ENCODE data around the gene MCUB. TPM values are rescaled to one million over a fixed set of nuclear protein-coding genes. Genes with fewer than 3 reads are reported as not detected.
"Not testable (repeated sequence)": the region's sequence is repeated elsewhere in the genome, so short reads cannot be mapped to it uniquely, and the experiment has no call there.

Gene MCUB
- total and polyA plus RNA-seq, 2 donors (not counting 3 experiments of a cell fraction or from before 2014, with no cell fraction given) = 32.5 to 53.8 TPM

- BruUV-seq (replicated peaks) = no TSS peak
- Histone ChIP-seq H4K20me1 (replicated peaks; ENCODE audit: control insufficient read depth, extremely low read depth, insufficient read depth, low read length) (no peaks in the 10 kb centered on the region), H3K79me2 (ENCODE audit: control insufficient read depth, insufficient read depth, low read length) (no peaks in the 10 kb centered on the region), H3K27ac (ENCODE audit: insufficient read depth, low read depth, low read length) (no peak overlapping the region), H3K9ac (replicated peaks; ENCODE audit: extremely low read depth, insufficient read depth, low read length) (no peak overlapping the region), H2AFZ (ENCODE audit: low read depth, low read length) (no peak overlapping the region), H3K4me2 (ENCODE audit: insufficient read depth, low read length) (no peak overlapping the region), H3K4me3 (replicated peaks in 1 of 3; ENCODE audit: insufficient read depth in 1 of 3, low read depth in 1 of 3, low read length in 3 of 3) (no peak overlapping the region), H3K27me3 (ENCODE audit: control insufficient read depth in 2 of 2, insufficient read depth in 2 of 2, low read length in 2 of 2) (no peaks in the 10 kb centered on the region), H3K9me1 (replicated peaks; ENCODE audit: control insufficient read depth, extremely low read depth, insufficient read depth, low read length) (no peaks in the 10 kb centered on the region), H3K4me1 (ENCODE audit: control insufficient read depth, extremely low read depth, insufficient read depth, low read length) (no peaks in the 10 kb centered on the region), H3K9me3 (replicated peaks; ENCODE audit: control insufficient read depth, insufficient read depth, low read length) (no peaks in the 10 kb centered on the region), H3K36me3 (ENCODE audit: control insufficient read depth in 2 of 2, extremely low read depth in 1 of 2, insufficient read depth in 2 of 2, low read length in 2 of 2) (no peaks in the 10 kb centered on the region)
- FAIRE-seq = no peak
- POLR2A ChIA-PET = no interaction called here
- dilution Hi-C loops (cut with MboI; ENCODE audit: extremely low pct_ligation_motif_present, low sequenced_read_pairs) (no loop called here), intact Hi-C loops (cut with micrococcal nuclease) (no loop called here)
- TF ChIP-seq POLR2A (IDR thresholded peaks at IDR 0.05; ENCODE audit: low read depth, low read length) (no peak), MAX (IDR thresholded peaks at IDR 0.05; ENCODE audit: insufficient read depth, insufficient read length) (no peak)
- DNase-seq (ENCODE audit: low read depth, low spot score) = no peak
- CTCF ChIA-PET = interaction anchor here (0.7 to 1.7 kb wide), 2 partner anchors 62 to 176 kb away, joined by 3 to 4 read pairs; no protein-coding TSS in a partner anchor
Measured at GRCh38 chr4:109590905-109591304, 30.9 kb downstream of the MCUB start.

- DNase-seq (ENCODE audit: low read depth, low spot score) = no peak
- H3K4me1 ChIP-seq (ENCODE audit: control insufficient read depth, extremely low read depth, insufficient read depth, low read length) = no peaks in the 10 kb centered on the region
- H2AFZ ChIP-seq (ENCODE audit: low read depth, low read length) = no peak overlapping the region
- no peaks in the 10 kb centered on the region for H3K9me1 ChIP-seq (replicated peaks; ENCODE audit: control insufficient read depth, extremely low read depth, insufficient read depth, low read length)
- no peak overlapping the region for H3K4me3 ChIP-seq (replicated peaks in 1 of 3; ENCODE audit: insufficient read depth in 1 of 3, low read depth in 1 of 3, low read length in 3 of 3)
- H3K27me3 ChIP-seq (ENCODE audit: control insufficient read depth in 2 of 2, insufficient read depth in 2 of 2, low read length in 2 of 2) = no peaks in the 10 kb centered on the region
- BruUV-seq (replicated peaks) = no TSS peak
- no peak overlapping the region for H3K27ac ChIP-seq (ENCODE audit: insufficient read depth, low read depth, low read length)
- H3K36me3 ChIP-seq (ENCODE audit: control insufficient read depth in 2 of 2, extremely low read depth in 1 of 2, insufficient read depth in 2 of 2, low read length in 2 of 2) = no peaks in the 10 kb centered on the region
- ChIA-PET CTCF (no interaction called here), POLR2A (no interaction called here)
- intact Hi-C loops (cut with micrococcal nuclease) (no loop called here), dilution Hi-C loops (cut with MboI; ENCODE audit: extremely low pct_ligation_motif_present, low sequenced_read_pairs) (no loop called here)
- no peak for FAIRE-seq
- H3K9ac ChIP-seq (replicated peaks; ENCODE audit: extremely low read depth, insufficient read depth, low read length) = no peak overlapping the region
- TF ChIP-seq EZH2 (IDR thresholded peaks at IDR 0.05; ENCODE audit: borderline replicate concordance, low read depth, low read length, severe bottlenecking) (no peak), FOS (IDR thresholded peaks at IDR 0.05; ENCODE audit: borderline replicate concordance, insufficient read depth, low read length) (no peak), POLR2A (IDR thresholded peaks at IDR 0.05; ENCODE audit: low read depth, low read length) (no peak), JUN (IDR thresholded peaks at IDR 0.05; ENCODE audit: borderline replicate concordance, insufficient read depth, insufficient read length, low read depth) (no peak), MAX (IDR thresholded peaks at IDR 0.05; ENCODE audit: insufficient read depth, insufficient read length) (no peak), POLR2AphosphoS5 (IDR thresholded peaks at IDR 0.05; ENCODE audit: insufficient read depth, low read depth, low read length) (no peak), CTCF (IDR thresholded peaks at IDR 0.05; ENCODE audit: extremely low read depth in 1 of 2, insufficient read depth in 1 of 2, low read depth in 1 of 2, low read length in 2 of 2) (no peak), MYC (IDR thresholded peaks at IDR 0.05; ENCODE audit: low read depth, low read length) (no peak), GATA2 (IDR thresholded peaks at IDR 0.05; ENCODE audit: insufficient read depth, insufficient read length, low read depth, low read length) (no peak)
- H4K20me1 ChIP-seq (replicated peaks; ENCODE audit: control insufficient read depth, extremely low read depth, insufficient read depth, low read length) = no peaks in the 10 kb centered on the region
- H3K4me2 ChIP-seq (ENCODE audit: insufficient read depth, low read length) = no peak overlapping the region
- no peaks in the 10 kb centered on the region for H3K9me3 ChIP-seq (replicated peaks; ENCODE audit: control insufficient read depth, insufficient read depth, low read length)
- H3K79me2 ChIP-seq (ENCODE audit: control insufficient read depth, insufficient read depth, low read length) = no peaks in the 10 kb centered on the region
Measured at GRCh38 chr4:109592367-109592766, 32.3 kb downstream of the MCUB start.

- H3K27ac ChIP-seq (ENCODE audit: insufficient read depth, low read depth, low read length); H3K36me3 ChIP-seq (ENCODE audit: control insufficient read depth in 2 of 2, extremely low read depth in 1 of 2, insufficient read depth in 2 of 2, low read length in 2 of 2); dilution Hi-C loops (cut with MboI; ENCODE audit: extremely low pct_ligation_motif_present, low sequenced_read_pairs); DNase-seq (ENCODE audit: low read depth, low spot score); H3K79me2 ChIP-seq (ENCODE audit: control insufficient read depth, insufficient read depth, low read length); H3K27me3 ChIP-seq (ENCODE audit: control insufficient read depth in 2 of 2, insufficient read depth in 2 of 2, low read length in 2 of 2); H3K4me1 ChIP-seq (ENCODE audit: control insufficient read depth, extremely low read depth, insufficient read depth, low read length); H3K9me1 ChIP-seq (replicated peaks; ENCODE audit: control insufficient read depth, extremely low read depth, insufficient read depth, low read length); BruUV-seq (replicated peaks); FAIRE-seq; H3K4me3 ChIP-seq (replicated peaks in 1 of 3; ENCODE audit: insufficient read depth in 1 of 3, low read depth in 1 of 3, low read length in 3 of 3); POLR2A ChIA-PET; H3K9me3 ChIP-seq (replicated peaks; ENCODE audit: control insufficient read depth, insufficient read depth, low read length); intact Hi-C loops (cut with micrococcal nuclease); H4K20me1 ChIP-seq (replicated peaks; ENCODE audit: control insufficient read depth, extremely low read depth, insufficient read depth, low read length); H2AFZ ChIP-seq (ENCODE audit: low read depth, low read length); H3K9ac ChIP-seq (replicated peaks; ENCODE audit: extremely low read depth, insufficient read depth, low read length); H3K4me2 ChIP-seq (ENCODE audit: insufficient read depth, low read length): not testable (repeated sequence)
- CTCF ChIA-PET = interaction anchor here (1.0 to 1.1 kb wide), 2 partner anchors 49 to 207 kb away, joined by 3 read pairs; no protein-coding TSS in a partner anchor
Measured at GRCh38 chr4:109595123-109595522, 35.1 kb downstream of the MCUB start.

Measured in endothelial cell of umbilical vein (primary cell).